HEK293 (cell line): ENCODE data around the gene PDE10A.

Experiments used
- GLI2 ChIP-seq: fragments of 450-650 bp; formaldehyde crosslinking; IDR thresholded peaks from 2 replicates; pipeline ENCODE4; 2017; ENCODE audit warnings: missing biosample characterization, missing genetic modification characterization, low read depth, borderline replicate concordance
- REST ChIP-seq: fragments of 450-650 bp; formaldehyde crosslinking; IDR thresholded peaks from 2 replicates; pipeline ENCODE4 v1.5.1; 2016; ENCODE audit warnings: missing biosample characterization, missing genetic modification characterization
- SETDB1 ChIP-seq: IDR thresholded peaks from one replicate; pipeline ENCODE4 v1.6.1; 2017; ENCODE audit warnings: mild to moderate bottlenecking, low read length, moderate library complexity, mixed read lengths; ENCODE audit not compliant: insufficient read length
- YY1 ChIP-seq: fragments of 450-650 bp; formaldehyde crosslinking; IDR thresholded peaks from 2 replicates; pipeline ENCODE4 v1.5.1; 2018; ENCODE audit warnings: missing biosample characterization, missing genetic modification characterization
- ZBTB11 ChIP-seq: fragments of 450-650 bp; formaldehyde crosslinking; conservative IDR thresholded peaks from 2 replicates; pipeline ENCODE4 v1.5.1; 2016; ENCODE audit warnings: low read depth, missing biosample characterization, missing genetic modification characterization
- ZBTB49 ChIP-seq: fragments of 450-650 bp; formaldehyde crosslinking; IDR thresholded peaks from 2 replicates; pipeline ENCODE4 v1.5.1; 2016; ENCODE audit warnings: missing biosample characterization, missing genetic modification characterization, low read depth
- ZNF16 ChIP-seq: fragments of 450-650 bp; formaldehyde crosslinking; IDR thresholded peaks from 2 replicates; pipeline ENCODE4 v1.5.1; 2016; ENCODE audit warnings: low read depth, missing biosample characterization, missing genetic modification characterization
- ZNF274 ChIP-seq, 2 experiments: fragments of 200-500 bp in 1 of 2; fragments of 450-650 bp in 1 of 2; sonication (Bioruptor generic) in 1 of 2; formaldehyde crosslinking in 1 of 2; IDR thresholded peaks; 2 replicates each; pipeline versions ENCODE4 v1.5.1 to v1.6.1; 2014 to 2016; ENCODE audit warnings: borderline replicate concordance in 1 of 2, inconsistent platforms in 1 of 2, low read length in 1 of 2, missing biosample characterization in 1 of 2, missing genetic modification characterization in 1 of 2
- ZNF394 ChIP-seq: fragments of 450-650 bp; formaldehyde crosslinking; IDR thresholded peaks from 2 replicates; pipeline ENCODE4 v1.5.1; 2016; ENCODE audit warnings: missing biosample characterization, missing genetic modification characterization, mild to moderate bottlenecking, moderate library complexity, borderline replicate concordance
- ZNF600 ChIP-seq: fragments of 450-650 bp; formaldehyde crosslinking; IDR thresholded peaks from 2 replicates; pipeline ENCODE4 v1.5.1; 2016; ENCODE audit warnings: missing biosample characterization, missing genetic modification characterization
- ZNF701 ChIP-seq: fragments of 450-650 bp; formaldehyde crosslinking; IDR thresholded peaks from 2 replicates; pipeline ENCODE4 v1.5.1; 2016; ENCODE audit warnings: missing biosample characterization, missing genetic modification characterization
- ZNF707 ChIP-seq: fragments of 450-650 bp; formaldehyde crosslinking; IDR thresholded peaks from 2 replicates; pipeline ENCODE4 v1.5.1; 2016; ENCODE audit warnings: missing biosample characterization, missing genetic modification characterization
- TF ChIP-seq, protein P1 (sequence below): fragments of 450-650 bp; formaldehyde crosslinking; IDR thresholded peaks from 2 replicates; pipeline ENCODE4 v1.5.1; 2017; ENCODE audit warnings: missing biosample characterization, missing genetic modification characterization
- TF ChIP-seq, protein P2 (sequence below): fragments of 450-650 bp; formaldehyde crosslinking; IDR thresholded peaks from 2 replicates; pipeline ENCODE4 v1.5.1; 2016; ENCODE audit warnings: missing biosample characterization, missing genetic modification characterization

DNA sequence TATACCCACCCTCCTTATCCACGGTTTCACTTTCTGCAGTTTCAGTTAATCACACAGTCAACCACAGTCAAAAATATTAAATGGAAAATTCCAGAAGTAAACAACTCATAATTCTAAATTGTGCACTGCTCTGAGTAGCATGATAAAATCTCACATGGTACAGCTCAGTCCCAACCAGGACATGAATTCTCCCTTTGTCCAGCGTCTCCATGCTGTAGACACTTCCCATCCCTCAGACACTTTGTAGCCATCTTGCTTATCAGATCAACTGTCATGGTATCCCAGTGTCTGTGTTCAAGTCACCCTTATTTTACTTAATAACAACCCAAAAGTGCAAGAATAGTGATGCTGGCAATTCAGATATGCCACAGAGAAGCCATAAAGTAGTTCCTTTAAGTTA, 94.7 kb downstream of the PDE10A start:
- TF ChIP-seq SETDB1 (no peak), ZNF394 (tag by site-specific recombination) (no peak), ZBTB11 (no peak), GLI2 (tag by site-specific recombination) (no peak), ZBTB49 (tag by site-specific recombination) (no peak), ZNF600 (no peak), YY1 (tag by site-specific recombination) (no peak), ZNF701 (tag by site-specific recombination) (no peak), ZNF274 (IDR thresholded peaks at IDR 0.05; ENCODE audit: low read length) (no peak), ZNF274 (tag by site-specific recombination; IDR thresholded peaks at IDR 0.05; ENCODE audit: borderline replicate concordance) (no peak), REST (tag by site-specific recombination) (no peak), ZNF16 (tag by site-specific recombination) (no peak), ZNF707 (tag by site-specific recombination) (no peak)
- TF ChIP-seq, protein P1, sequence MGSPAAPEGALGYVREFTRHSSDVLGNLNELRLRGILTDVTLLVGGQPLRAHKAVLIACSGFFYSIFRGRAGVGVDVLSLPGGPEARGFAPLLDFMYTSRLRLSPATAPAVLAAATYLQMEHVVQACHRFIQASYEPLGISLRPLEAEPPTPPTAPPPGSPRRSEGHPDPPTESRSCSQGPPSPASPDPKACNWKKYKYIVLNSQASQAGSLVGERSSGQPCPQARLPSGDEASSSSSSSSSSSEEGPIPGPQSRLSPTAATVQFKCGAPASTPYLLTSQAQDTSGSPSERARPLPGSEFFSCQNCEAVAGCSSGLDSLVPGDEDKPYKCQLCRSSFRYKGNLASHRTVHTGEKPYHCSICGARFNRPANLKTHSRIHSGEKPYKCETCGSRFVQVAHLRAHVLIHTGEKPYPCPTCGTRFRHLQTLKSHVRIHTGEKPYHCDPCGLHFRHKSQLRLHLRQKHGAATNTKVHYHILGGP (tag by site-specific recombination): no peak
- TF ChIP-seq, protein P2, sequence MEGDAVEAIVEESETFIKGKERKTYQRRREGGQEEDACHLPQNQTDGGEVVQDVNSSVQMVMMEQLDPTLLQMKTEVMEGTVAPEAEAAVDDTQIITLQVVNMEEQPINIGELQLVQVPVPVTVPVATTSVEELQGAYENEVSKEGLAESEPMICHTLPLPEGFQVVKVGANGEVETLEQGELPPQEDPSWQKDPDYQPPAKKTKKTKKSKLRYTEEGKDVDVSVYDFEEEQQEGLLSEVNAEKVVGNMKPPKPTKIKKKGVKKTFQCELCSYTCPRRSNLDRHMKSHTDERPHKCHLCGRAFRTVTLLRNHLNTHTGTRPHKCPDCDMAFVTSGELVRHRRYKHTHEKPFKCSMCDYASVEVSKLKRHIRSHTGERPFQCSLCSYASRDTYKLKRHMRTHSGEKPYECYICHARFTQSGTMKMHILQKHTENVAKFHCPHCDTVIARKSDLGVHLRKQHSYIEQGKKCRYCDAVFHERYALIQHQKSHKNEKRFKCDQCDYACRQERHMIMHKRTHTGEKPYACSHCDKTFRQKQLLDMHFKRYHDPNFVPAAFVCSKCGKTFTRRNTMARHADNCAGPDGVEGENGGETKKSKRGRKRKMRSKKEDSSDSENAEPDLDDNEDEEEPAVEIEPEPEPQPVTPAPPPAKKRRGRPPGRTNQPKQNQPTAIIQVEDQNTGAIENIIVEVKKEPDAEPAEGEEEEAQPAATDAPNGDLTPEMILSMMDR: no peak
